Bronchial epithelial cell (primary cell): ENCODE measurements around the gene ARFIP1. TPM values are rescaled to one million over a fixed set of nuclear protein-coding genes. Genes with fewer than 3 reads are reported as not detected.

Experiments used
- DNase-seq: peaks from one replicate; pipeline ENCODE4 v3.0.0-alpha.2; 2010; ENCODE audit warnings: low read depth
- FAIRE-seq: peaks from 2 replicates; lab custom pipeline; 2011; peaks lifted over from hg19 to GRCh38; lab: Jason Lieb, UNC
- H3K27me3 ChIP-seq: 2 replicates; pipeline ENCODE4 v1.5.1; 2011; ENCODE audit warnings: low read length; ENCODE audit not compliant: control insufficient read depth, insufficient read depth
- H3K36me3 ChIP-seq: 2 replicates; pipeline ENCODE4 v1.5.1; 2011; ENCODE audit warnings: low read length; ENCODE audit not compliant: control insufficient read depth, insufficient read depth
- H3K4me3 ChIP-seq: 2 replicates; pipeline ENCODE4 v1.5.1; 2011; ENCODE audit warnings: mild to moderate bottlenecking, low read depth, low read length, control low read depth
- CTCF ChIP-seq: IDR thresholded peaks from 2 replicates; pipeline ENCODE4 v1.5.1; 2011; ENCODE audit warnings: mild to moderate bottlenecking, moderate library complexity, low read length, control low read depth, inconsistent platforms; ENCODE audit not compliant: insufficient read depth, severe bottlenecking
- total RNA-seq: library from RNA; depleted of rRNA; stranded (reverse); fragments of >200 nt; gene quantifications from 2 replicates; pipeline ENCODE4 v1.2.1, GENCODE V29; 2014

Gene ARFIP1
- total RNA-seq, 1 donor from 2014 or later, result 35.8 TPM

- no peak overlapping the region for H3K4me3 ChIP-seq
- TF ChIP-seq CTCF, result no peak
- no peaks in the 10 kb centered on the region for H3K36me3 ChIP-seq
- DNase-seq (peak; percentile 48), FAIRE-seq (no peak)
- H3K27me3 ChIP-seq, result no peaks in the 10 kb centered on the region
These were observed 27.6 kb downstream of the ARFIP1 start for GRCh38 chr4:152807294-152807829.

- TF ChIP-seq CTCF, result no peak
- Histone ChIP-seq H3K4me3 (no peak overlapping the region), H3K36me3 (no peaks in the 10 kb centered on the region), H3K27me3 (no peaks in the 10 kb centered on the region)
- DNase-seq (no peak), FAIRE-seq (no peak)
These were observed 28.9 kb downstream of the ARFIP1 start for GRCh38 chr4:152808670-152809069.

GRCh38 chr4:152810715-152811287 is 31.0 kb downstream of the ARFIP1 start:
- no peak for FAIRE-seq
- no peak for DNase-seq
- H3K36me3 ChIP-seq, result no peaks in the 10 kb centered on the region
- H3K27me3 ChIP-seq, result no peaks in the 10 kb centered on the region
- no peak for TF ChIP-seq CTCF
- no peak overlapping the region for H3K4me3 ChIP-seq

- DNase-seq (peak; percentile 5), FAIRE-seq (no peak)
- no peak overlapping the region for H3K4me3 ChIP-seq
- no peaks in the 10 kb centered on the region for H3K36me3 ChIP-seq
- H3K27me3 ChIP-seq, result no peaks in the 10 kb centered on the region
- no peak for TF ChIP-seq CTCF
These were observed 35.3 kb downstream of the ARFIP1 start for GRCh38 chr4:152815078-152815477.

GRCh38 chr4:152817331-152817730 is 37.6 kb downstream of the ARFIP1 start:
- no peak for FAIRE-seq
- TF ChIP-seq CTCF, result no peak
- H3K36me3 ChIP-seq, result no peaks in the 10 kb centered on the region

More at GRCh38 chr4:152817331-152817730, 37.6 kb downstream of the ARFIP1 start:
- H3K27me3 ChIP-seq, result no peaks in the 10 kb centered on the region
- H3K4me3 ChIP-seq, result no peak overlapping the region
- DNase-seq, result no peak
